OCI-LY3 (cell line): ENCODE measurements around the gene GRAP2.

Experiments used
- CTCF ChIP-seq: fragments of 200-600, 300-600 bp; sonication (generic); IDR thresholded peaks from 2 replicates; pipeline ENCODE4 v1.5.1; 2014; ENCODE audit warnings: antibody characterized with exemption, low read length, low read depth
- EZH2phosphoT487 ChIP-seq: fragments of 200-600 bp; shearing (Covaris generic); IDR thresholded peaks from 2 replicates; pipeline ENCODE4 v1.6.1; 2018; ENCODE audit warnings: antibody characterized with exemption, mixed run types, low read depth

GRCh38 chr22:39906207-39906606 lies 5.3 kb downstream of the GRAP2 start:
- TF ChIP-seq CTCF (no peak), EZH2phosphoT487 (no peak)
